Omental fat pad (tissue), 4 donors: ENCODE data around the gene ATP11A. TPM values are rescaled to one million over a fixed set of nuclear protein-coding genes. Genes with fewer than 3 reads are reported as not detected.

Experiments used
- ATAC-seq: fragments of 150-250 bp; one replicate; pipeline ENCODE4 v1.9.1; 2016; ENCODE audit warnings: mild to moderate bottlenecking, moderate library complexity; ENCODE audit not compliant: low FRiP score
- DNase-seq: peaks from one replicate; pipeline ENCODE4 v3.0.0-alpha.2; 2019; ENCODE audit warnings: low spot score
- CTCF ChIP-seq, 3 donors: fragments of 450-650 bp; IDR thresholded peaks; one replicate each; pipeline ENCODE4 v1.5.1; 2016 to 2017; ENCODE audit warnings: antibody characterized with exemption in 3 of 3, mild to moderate bottlenecking in 3 of 3, moderate library complexity in 2 of 3
- total RNA-seq, 4 donors: library from RNA; depleted of rRNA; stranded (reverse); fragments of >200 nt; gene quantifications; one replicate each; pipeline ENCODE4 v1.1.0, GENCODE V29; 2016

The ATP11A gene
- total RNA-seq, 4 donors from 2014 or later: 32.8 to 61.4 (median 45.7) TPM

GRCh38 chr13:112655913-112656312 is 33.9 kb upstream of the ATP11A start:
- no peak for ATAC-seq
- no peak for TF ChIP-seq CTCF (IDR thresholded peaks at IDR 0.05)

GRCh38 chr13:112657850-112658445 is 31.9 kb upstream of the ATP11A start:
- TF ChIP-seq CTCF (IDR thresholded peaks at IDR 0.05): no peak
- ATAC-seq: no peak
- no peak for DNase-seq

More at GRCh38 chr13:112655913-112656312, 33.9 kb upstream of the ATP11A start:
- no peak for DNase-seq

- ATAC-seq (no peak), DNase-seq (no peak)
- no peak for TF ChIP-seq CTCF (IDR thresholded peaks at IDR 0.05)
Measured at GRCh38 chr13:112658808-112659207, 31.0 kb upstream of the ATP11A start.

GRCh38 chr13:112661291-112661690 is 28.5 kb upstream of the ATP11A start:
- no peak for TF ChIP-seq CTCF (IDR thresholded peaks at IDR 0.05)
- no peak for ATAC-seq
- DNase-seq: no peak

GRCh38 chr13:112664501-112665203 is 25.2 kb upstream of the ATP11A start:
- DNase-seq: no peak
- ATAC-seq: no peak
- no peak for TF ChIP-seq CTCF (IDR thresholded peaks at IDR 0.05)

- DNase-seq (no peak), ATAC-seq (no peak)
- TF ChIP-seq CTCF (IDR thresholded peaks at IDR 0.05): no peak
Measured at GRCh38 chr13:112668924-112669323, 20.9 kb upstream of the ATP11A start.
